Activated CD8-positive, alpha-beta memory T cell treated with anti-CD3 and anti-CD28 coated beads, Interleukin-2, amount 50 U/mL, for 48 hours (primary cell): ENCODE data around the gene ZFAND4.
"Not testable (repeated sequence)": the region's sequence is repeated elsewhere in the genome, so short reads cannot be mapped to it uniquely, and the experiment has no call there.

ENCODE experiments used
- DNase-seq: peaks from one replicate; pipeline ENCODE4 v3.0.0-alpha.2; 2020

Gene ZFAND4

DNA sequence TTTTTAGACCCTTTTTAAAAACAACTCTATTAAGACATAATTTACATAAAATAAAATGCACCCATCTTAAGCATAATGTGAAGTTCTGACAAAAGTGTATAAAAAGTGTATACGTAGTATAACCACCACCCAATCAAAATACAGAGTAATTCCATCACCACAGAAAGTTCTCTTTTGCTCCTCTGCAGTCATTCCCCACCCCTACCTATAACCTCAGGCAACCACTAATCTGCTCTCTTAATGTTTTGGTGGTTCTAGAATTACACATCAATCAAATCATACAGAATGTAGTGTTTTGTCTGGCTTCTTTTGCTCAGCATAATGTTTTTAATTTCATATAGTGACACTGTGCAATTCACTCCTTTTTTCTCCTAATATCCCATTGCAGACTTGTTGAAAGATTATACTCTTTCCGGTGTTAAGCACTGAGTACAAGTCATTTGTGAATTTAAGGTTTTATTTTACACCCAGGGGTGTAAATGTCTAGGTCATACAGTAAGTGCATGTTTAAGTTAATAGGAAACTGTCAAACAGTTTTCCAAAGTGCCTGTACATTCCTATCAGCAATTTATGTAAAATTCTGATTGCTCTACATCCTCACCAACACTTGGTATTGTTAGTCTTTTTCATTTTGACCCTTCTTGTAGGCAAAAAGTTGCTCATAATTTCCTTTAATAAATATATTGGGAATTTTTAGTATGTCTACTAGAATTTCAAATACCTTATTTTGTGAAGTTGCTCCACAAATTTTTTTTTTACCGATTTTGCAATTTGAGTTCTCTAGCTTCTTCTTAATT lies 86.3 kb downstream of the ZFAND4 start:
- no peak for DNase-seq

DNA sequence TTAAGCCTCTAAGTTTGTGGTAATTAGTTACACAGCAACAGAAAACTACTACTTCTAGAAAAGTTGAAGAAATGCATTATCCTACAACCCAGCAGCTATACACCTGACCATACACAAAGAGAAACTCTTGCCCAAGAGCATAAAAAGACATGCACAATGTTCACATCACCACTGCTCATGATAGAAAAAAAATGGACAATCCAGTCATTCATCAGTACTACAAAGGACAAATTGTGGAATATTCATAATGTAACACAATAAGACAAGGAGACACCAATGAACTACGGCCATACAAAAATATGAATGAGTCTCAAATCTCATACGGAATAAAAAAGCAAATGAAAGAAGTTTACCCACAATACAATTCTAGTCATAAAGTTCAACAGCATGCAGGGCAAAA lies 87.4 kb downstream of the ZFAND4 start:
- no peak for DNase-seq

GRCh38 chr10:45582386-45582781 lies 90.2 kb downstream of the ZFAND4 start:
- no peak for DNase-seq

- no peak for DNase-seq
Measured at GRCh38 chr10:45581582-45582385, 90.8 kb downstream of the ZFAND4 start.

- no peak for DNase-seq
Measured at GRCh38 chr10:45581216-45581549, 91.4 kb downstream of the ZFAND4 start.

- no peak for DNase-seq
Measured at GRCh38 chr10:45580371-45581215, 92.0 kb downstream of the ZFAND4 start.

GRCh38 chr10:45578384-45578971 lies 94.1 kb downstream of the ZFAND4 start:
- DNase-seq: no peak

DNA sequence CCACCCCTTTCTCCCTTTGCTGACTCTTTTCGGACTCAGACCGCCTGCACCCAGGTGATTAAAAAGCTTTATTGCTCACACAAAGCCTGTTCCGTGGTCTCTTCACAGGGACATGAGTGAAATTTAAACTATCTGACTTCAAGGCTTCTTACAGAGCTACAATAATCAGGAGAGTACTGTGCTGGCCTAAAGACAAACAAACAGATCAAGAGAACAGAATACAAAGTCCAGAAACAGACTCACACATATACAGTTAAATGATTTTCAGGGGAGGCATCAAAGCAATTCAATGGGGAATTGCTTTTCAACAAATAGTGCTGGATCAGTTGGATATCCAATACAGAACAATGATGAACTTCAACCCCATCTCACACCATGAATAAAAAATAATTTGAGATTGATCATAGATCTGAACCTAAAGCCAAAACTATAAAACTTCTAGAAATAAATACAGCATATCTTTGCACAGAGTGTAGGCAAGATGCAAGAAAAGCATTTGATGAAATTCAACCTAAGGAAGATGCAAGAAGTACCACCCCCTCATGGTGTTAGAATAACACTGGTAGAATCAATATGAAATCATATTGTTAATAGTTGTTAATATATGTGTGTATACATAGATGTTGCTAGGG lies 96.5 kb downstream of the ZFAND4 start:
- DNase-seq: no peak

GRCh38 chr10:45575032-45575761 lies 97.4 kb downstream of the ZFAND4 start:
- DNase-seq: not testable (repeated sequence)

DNA sequence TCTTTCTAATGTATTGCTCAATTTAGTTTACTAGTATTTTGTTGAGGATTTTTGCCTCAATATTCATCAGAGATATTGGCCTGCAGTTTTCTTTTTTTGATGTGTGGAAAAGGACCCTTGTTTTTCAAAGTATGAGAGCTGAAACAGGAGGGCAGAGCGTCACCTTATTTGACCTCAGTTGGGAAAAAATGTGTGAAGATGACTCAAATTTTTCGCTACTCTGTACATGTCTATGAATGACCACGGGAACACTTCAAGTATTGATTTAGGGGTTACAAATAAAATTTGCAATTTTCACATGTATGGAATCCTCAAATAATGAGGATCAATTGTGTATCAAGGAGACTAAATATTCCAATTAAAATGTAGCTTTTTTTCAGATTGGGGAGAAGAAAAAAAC lies 103.1 kb downstream of the ZFAND4 start:
- DNase-seq: no peak

DNA sequence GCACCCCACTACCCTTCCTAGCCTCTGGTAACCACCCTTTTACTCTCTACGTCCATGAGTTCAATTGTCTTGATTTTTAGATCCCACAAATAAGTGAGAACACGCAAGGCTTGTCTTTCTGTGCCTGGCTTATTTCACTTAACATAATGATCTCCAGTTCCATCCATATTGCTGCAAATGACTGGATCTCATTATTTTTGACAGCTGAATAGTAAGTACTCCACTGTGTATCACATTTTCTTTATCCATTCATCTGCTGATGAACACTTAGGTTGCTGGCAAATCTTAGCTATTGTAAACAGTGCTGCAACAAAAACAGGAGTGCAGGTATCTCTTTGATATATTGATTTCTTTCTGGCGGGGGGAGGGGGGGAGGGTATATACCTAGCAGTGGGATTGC lies 106.2 kb downstream of the ZFAND4 start:
- DNase-seq: no peak
